GM10266 (cell line): ENCODE measurements around the gene ABHD5.
A peak's percentile ranks its signal among the peaks of the same experiment; 100 is the strongest.

Source experiments
- DNase-seq: peaks from one replicate; pipeline ENCODE4 v3.0.0; 2012; ENCODE audit errors: extremely low spot score
- TF ChIP-seq, protein P1 (sequence below): IDR thresholded peaks from 2 replicates; pipeline ENCODE4 v1.5.1; 2012; ENCODE audit warnings: mild to moderate bottlenecking, low read depth; ENCODE audit not compliant: control insufficient read depth, insufficient read depth; ENCODE audit errors: missing control alignments

Gene ABHD5

DNA sequence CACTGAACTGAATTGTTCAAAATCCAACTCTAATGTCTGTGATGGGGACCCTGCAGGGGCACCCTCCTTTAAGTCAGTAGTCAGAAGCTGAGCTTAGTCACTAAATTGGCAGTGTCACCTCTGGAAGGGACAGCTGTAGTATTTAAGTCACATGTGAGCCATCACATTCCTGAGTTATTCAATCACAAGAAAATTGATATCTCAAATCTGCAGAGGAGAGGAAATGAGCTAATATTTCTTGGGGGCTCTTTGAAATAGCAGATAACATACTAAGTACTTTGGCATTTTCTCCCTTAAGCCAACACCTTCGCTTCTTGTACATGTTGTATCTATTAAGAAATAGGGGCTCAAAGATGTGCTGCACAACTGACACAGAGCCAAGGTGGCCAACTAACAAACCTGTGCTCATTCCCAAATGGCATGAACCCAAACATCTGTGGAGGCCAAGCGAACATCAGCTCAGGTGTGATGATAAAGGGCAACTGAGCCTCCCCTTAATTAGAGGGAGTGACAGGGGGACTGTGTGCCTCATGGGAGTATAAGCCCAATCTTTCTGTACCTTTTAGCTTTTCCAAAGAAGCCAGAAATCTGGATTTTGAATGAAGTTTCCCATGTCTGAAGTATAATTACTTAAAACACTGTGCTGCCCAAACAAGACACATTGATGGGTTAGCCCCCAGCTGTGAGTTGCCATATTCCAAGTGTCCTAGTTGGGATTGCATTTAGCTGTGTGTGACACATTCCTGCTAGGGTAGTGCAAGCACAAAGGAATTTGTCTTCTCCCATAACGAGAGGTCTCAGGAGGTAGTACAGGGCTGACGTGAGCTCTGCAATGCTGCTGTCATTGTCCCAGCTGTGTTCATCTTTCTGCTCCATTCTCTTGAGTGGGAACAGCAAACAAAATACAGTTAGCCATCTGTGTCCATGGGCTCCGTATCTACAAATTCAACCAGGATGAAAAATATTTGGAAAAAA lies 63.3 kb downstream of the ABHD5 start:
- TF ChIP-seq, protein P1, sequence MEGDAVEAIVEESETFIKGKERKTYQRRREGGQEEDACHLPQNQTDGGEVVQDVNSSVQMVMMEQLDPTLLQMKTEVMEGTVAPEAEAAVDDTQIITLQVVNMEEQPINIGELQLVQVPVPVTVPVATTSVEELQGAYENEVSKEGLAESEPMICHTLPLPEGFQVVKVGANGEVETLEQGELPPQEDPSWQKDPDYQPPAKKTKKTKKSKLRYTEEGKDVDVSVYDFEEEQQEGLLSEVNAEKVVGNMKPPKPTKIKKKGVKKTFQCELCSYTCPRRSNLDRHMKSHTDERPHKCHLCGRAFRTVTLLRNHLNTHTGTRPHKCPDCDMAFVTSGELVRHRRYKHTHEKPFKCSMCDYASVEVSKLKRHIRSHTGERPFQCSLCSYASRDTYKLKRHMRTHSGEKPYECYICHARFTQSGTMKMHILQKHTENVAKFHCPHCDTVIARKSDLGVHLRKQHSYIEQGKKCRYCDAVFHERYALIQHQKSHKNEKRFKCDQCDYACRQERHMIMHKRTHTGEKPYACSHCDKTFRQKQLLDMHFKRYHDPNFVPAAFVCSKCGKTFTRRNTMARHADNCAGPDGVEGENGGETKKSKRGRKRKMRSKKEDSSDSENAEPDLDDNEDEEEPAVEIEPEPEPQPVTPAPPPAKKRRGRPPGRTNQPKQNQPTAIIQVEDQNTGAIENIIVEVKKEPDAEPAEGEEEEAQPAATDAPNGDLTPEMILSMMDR: no peak
- no peak for DNase-seq

DNA sequence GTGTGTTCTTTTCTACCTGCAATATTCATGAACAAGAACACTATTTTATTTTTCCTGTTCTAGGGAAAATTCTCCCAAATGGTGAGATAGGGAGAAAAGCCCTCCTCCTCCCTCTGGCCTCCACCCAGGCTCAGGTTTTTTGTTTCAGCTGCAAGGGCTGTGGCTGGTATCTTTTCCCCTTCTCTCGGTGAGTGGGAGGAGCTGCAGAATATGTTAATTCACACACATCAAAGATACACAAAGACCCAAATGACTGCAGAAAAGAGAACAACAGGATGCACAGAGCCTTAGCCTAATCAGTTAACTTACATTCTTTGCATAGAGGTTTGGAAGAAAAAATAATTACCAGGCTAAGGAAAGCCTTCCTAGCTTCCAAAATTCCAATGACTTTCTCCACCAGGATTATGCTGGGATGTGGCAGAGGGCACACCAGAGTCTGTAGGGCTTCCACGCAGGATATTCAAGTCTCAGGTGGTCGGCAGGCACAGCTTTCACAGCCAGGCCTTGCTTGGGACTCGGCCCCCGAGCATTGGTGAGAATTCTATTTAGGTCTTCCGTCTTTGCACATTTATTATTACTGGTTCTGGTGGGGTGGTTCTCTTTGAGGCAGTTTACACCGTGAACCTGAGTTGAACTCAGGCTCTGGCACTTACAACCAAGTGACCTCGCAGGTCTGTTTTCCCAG lies 64.9 kb downstream of the ABHD5 start:
- TF ChIP-seq, protein P1: no peak
- no peak for DNase-seq

DNA sequence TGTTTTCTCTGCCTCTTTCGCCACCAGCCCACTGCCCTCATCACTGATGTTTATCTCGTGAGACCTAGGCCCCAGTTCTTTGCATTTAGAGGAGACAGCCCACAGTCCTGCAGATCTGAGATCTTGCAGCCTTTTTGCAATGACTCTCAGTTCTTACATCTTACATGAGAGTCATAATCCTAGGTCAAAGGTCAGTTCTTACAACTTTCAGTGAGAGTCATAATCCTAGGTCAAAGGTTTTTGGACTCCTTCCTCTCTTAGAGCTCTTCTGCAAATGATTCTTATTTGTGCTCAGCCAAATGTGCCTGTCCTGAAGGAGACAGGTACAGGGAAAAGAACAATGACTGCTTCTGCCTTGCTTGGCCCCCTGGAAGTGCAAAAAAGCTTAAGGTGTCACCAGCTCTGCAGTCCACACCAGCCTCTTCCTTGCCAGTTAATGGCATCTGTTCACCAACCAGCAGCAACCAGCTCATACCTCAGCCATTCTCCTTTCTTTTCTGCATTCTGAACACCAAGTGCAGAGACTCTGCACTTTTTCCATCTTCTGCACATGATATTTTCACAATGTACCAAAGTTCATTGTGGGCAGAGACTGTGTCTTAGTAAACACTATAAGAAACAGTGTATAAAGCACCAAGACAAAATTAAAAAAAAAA lies 67.1 kb downstream of the ABHD5 start:
- DNase-seq: no peak
- TF ChIP-seq, protein P1: no peak

DNA sequence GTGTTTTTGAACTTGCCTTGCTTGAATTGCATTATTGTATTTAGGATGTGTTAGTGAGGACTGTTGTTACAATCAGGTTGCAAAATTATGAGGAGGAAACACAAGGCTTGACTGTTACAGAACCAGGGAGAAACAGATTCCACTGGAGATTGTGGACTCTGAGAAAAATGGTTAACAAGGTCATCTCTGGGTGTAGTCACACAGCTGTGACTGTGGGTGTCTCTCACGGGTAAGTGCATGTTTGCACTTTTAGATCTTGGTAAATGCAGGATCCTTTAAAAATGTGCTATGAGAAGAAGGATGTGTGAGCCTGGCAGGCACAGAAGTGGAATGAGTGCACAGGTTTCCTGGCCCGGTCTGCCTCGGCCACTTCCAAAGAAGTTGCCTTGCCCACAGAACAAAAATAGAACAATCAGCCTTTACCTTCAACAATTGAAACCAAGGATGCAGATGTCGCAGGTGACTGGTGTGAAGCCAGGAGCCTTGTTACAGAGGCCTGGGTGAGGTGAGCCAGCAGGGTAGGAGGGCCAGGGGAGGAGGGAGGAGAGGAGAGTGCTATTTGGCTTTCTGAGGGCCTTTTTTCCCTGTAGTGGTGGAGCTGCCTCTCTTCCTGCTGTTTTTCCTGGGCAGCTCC lies 68.0 kb downstream of the ABHD5 start:
- DNase-seq: no peak
- TF ChIP-seq, protein P1: no peak

DNA sequence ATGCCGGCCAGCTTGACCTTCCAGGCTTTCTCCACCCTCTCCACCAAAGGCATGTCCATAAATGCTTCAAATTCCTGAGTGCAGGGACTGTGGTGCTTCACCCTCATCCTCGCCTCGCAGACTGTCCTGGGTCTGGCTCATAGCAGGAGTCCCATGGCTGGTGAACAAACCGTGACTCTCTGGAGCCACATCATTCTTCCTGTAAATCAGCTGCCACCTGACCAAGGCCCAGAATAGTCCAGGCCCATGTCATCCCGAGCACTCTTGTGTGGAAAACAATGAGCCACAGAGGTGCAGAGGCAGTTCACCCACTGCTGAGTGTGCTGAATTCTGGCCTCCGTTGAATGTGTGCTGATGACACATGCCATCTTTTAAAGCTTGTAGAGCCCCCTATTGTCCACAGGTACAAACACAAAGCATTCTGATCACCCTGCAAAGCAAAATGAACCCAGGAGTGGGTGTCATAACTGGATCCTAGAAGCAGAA lies 68.6 kb downstream of the ABHD5 start:
- DNase-seq: no peak
- TF ChIP-seq, protein P1: peak; percentile 19

DNA sequence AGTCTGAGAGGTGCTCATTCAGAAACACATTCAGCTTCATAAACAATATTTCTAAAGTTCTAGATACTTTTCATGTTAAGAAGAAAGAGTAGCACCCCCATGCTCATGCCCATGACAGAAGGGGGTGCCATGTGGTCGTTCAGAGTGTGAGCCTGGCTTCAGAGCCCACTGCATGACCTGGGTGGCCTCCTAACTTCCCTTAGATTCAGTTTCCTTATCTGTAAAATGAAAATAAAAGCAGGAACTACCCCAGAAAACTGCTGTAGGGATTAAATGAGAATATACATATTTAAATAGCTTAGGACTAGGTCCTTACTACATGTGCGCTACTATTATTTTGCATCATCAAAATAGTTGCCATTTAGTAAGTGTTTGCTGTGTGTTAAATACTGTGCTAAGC lies 69.2 kb downstream of the ABHD5 start:
- no peak for DNase-seq
- TF ChIP-seq, protein P1: no peak
